Measurements from ENCODE around the gene EXOC3.
"Not testable (repeated sequence)": the region's sequence is repeated elsewhere in the genome, so short reads cannot be mapped to it uniquely, and the experiment has no call there.

EXOC3 gene

DNA sequence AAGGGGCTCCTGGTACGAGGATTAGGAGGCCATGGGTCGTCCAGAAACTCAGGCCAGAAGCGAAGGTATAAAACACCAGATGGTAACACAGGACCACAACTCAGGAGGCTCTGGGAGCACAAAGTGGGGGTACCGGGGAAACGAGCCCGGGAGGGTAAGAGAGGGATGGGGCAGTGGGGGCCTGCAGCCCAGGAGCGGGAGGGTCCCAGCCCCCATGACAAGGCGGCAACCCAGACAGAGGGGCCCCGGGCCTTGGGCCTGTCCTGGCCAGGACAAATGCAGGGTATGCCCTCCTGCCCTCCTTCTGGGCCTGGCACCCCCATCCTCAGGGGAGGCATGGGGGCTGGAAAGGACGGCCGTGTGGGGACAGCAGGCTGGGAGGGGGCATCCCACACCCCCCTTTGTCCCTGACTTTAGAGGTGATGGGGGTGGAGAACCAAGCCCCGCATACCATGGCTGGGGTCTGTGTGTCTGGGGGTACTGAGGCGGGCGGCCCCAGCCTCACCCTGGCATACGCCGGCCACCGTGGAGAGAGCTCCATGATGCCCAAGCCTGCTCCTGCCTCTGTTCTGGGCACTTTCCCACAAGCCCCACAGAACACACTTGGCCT is 47.0 kb upstream of the EXOC3 start:
- Histone ChIP-seq H3K4me1 (ENCODE audit: insufficient read depth, poor library complexity, severe bottlenecking) (peaks cover 5% of the 10 kb centered on the region), H3K9me3 (ENCODE audit: severe bottlenecking) (no peaks in the 10 kb centered on the region), H3K36me3 (ENCODE audit: low read depth) (no peaks in the 10 kb centered on the region), H3K27ac (ENCODE audit: poor library complexity, severe bottlenecking) (no peak overlapping the region), H3K4me3 (ENCODE audit: severe bottlenecking) (no peak overlapping the region), H3K27me3 (ENCODE audit: insufficient read depth, poor library complexity, severe bottlenecking) (peaks cover 5% of the 10 kb centered on the region)
- TF ChIP-seq, protein P1, sequence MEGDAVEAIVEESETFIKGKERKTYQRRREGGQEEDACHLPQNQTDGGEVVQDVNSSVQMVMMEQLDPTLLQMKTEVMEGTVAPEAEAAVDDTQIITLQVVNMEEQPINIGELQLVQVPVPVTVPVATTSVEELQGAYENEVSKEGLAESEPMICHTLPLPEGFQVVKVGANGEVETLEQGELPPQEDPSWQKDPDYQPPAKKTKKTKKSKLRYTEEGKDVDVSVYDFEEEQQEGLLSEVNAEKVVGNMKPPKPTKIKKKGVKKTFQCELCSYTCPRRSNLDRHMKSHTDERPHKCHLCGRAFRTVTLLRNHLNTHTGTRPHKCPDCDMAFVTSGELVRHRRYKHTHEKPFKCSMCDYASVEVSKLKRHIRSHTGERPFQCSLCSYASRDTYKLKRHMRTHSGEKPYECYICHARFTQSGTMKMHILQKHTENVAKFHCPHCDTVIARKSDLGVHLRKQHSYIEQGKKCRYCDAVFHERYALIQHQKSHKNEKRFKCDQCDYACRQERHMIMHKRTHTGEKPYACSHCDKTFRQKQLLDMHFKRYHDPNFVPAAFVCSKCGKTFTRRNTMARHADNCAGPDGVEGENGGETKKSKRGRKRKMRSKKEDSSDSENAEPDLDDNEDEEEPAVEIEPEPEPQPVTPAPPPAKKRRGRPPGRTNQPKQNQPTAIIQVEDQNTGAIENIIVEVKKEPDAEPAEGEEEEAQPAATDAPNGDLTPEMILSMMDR (IDR thresholded peaks at IDR 0.05; ENCODE audit: poor library complexity, severe bottlenecking), result no peak
- no peak for ATAC-seq (ENCODE audit: low read depth)
- peak; percentile 54 for DNase-seq (ENCODE audit: low spot score)

DNA sequence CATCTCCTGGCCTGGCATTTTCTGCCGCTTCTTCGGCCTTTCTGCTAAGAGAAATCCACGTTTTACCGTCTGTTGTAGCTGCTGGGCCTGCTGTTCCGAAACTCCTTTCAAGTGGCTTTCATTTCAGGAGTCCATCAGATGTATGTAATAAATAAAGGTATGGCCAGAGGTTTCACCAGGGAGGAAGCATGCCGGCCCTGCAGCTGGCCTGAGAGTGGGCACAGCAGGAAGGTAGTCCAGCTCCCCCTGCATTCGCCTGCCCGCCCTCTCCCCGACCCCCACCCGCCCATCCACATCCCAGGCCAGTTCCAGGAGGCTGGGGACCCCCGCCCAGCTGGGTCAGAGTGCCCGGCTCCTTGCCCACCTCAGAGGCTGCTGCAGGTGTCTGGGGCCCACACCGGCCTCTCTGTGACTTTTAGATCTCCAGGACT is 46.4 kb upstream of the EXOC3 start:
- peak; percentile 49 for DNase-seq (ENCODE audit: low spot score)
- Histone ChIP-seq H3K4me3 (ENCODE audit: severe bottlenecking) (no peak overlapping the region), H3K27ac (ENCODE audit: poor library complexity, severe bottlenecking) (no peak overlapping the region), H3K27me3 (ENCODE audit: insufficient read depth, poor library complexity, severe bottlenecking) (peaks cover 5% of the 10 kb centered on the region), H3K36me3 (ENCODE audit: low read depth) (no peaks in the 10 kb centered on the region), H3K9me3 (ENCODE audit: severe bottlenecking) (no peaks in the 10 kb centered on the region), H3K4me1 (ENCODE audit: insufficient read depth, poor library complexity, severe bottlenecking) (peaks cover 5% of the 10 kb centered on the region)
- no peak for ATAC-seq (ENCODE audit: low read depth)
- TF ChIP-seq, protein P1 (IDR thresholded peaks at IDR 0.05; ENCODE audit: poor library complexity, severe bottlenecking), result no peak

DNA sequence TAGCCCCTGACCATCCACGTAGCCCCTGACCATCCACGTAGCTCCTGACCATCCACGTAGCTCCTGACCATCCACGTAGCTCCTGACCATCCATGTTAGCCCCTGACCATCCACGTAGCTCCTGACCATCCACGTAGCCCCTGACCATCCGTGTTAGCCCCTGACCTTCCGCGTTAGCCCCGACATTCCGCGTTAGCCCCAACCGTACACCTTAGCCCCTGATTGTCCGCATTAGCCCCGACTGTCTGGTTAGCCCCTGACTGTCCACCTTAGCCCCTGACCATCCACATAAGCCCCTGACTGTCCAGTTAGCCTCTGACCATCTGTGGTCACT is 44.9 kb upstream of the EXOC3 start:
- not testable (repeated sequence) for H3K27me3 ChIP-seq (ENCODE audit: insufficient read depth, poor library complexity, severe bottlenecking); H3K4me3 ChIP-seq (ENCODE audit: severe bottlenecking); H3K27ac ChIP-seq (ENCODE audit: poor library complexity, severe bottlenecking); H3K36me3 ChIP-seq (ENCODE audit: low read depth); H3K9me3 ChIP-seq (ENCODE audit: severe bottlenecking); DNase-seq (ENCODE audit: low spot score); H3K4me1 ChIP-seq (ENCODE audit: insufficient read depth, poor library complexity, severe bottlenecking); ATAC-seq (ENCODE audit: low read depth)

DNA sequence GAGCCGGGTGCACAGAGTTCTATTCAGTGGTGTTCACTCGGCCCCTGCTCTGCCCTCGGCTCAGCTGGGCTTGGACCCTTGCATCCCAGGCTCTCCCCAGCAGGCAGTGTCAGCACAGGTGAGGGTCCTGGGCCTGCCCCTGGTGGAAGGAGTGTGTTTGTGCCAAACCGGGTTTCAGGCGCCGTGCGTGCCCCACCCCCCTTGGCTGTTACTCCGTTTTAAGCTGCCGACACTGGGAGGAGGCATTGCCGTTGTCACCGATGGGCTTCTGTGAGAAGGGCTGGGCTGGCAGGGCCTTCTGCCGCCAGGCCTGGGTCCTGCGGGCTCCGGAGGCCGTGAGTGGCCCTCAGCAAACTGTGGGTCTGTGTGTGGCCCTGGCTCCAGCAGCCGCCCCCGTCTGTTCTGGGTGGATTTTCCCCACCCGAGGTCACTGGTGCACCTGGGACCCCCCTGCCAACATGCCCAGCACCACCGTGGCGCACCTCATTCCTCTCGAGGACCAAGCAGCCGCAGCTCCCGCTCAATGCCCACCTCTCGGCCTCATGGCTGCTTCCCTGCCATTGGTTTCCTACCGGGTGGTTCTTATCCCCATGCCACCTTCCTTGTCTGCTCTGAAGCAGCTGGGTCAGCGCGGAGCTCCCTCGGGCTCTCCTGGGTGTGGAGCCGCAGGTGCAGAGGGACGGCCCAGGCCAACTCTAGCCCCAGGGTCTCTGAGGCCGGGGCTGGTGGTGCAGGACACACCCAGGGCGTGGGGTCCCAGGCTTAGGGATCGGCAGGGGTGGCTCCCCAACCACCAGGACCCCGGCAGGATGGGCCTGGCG is 44.3 kb upstream of the EXOC3 start:
- TF ChIP-seq, protein P1 (IDR thresholded peaks at IDR 0.05; ENCODE audit: poor library complexity, severe bottlenecking), result no peak
- ATAC-seq (ENCODE audit: low read depth) (no peak), DNase-seq (ENCODE audit: low spot score) (peak; percentile 72)
- Histone ChIP-seq H3K4me1 (ENCODE audit: insufficient read depth, poor library complexity, severe bottlenecking) (peaks cover 5% of the 10 kb centered on the region), H3K36me3 (ENCODE audit: low read depth) (no peaks in the 10 kb centered on the region), H3K27ac (ENCODE audit: poor library complexity, severe bottlenecking) (no peak overlapping the region), H3K9me3 (ENCODE audit: severe bottlenecking) (no peaks in the 10 kb centered on the region), H3K27me3 (ENCODE audit: insufficient read depth, poor library complexity, severe bottlenecking) (peaks cover 5% of the 10 kb centered on the region), H3K4me3 (ENCODE audit: severe bottlenecking) (no peak overlapping the region)

DNA sequence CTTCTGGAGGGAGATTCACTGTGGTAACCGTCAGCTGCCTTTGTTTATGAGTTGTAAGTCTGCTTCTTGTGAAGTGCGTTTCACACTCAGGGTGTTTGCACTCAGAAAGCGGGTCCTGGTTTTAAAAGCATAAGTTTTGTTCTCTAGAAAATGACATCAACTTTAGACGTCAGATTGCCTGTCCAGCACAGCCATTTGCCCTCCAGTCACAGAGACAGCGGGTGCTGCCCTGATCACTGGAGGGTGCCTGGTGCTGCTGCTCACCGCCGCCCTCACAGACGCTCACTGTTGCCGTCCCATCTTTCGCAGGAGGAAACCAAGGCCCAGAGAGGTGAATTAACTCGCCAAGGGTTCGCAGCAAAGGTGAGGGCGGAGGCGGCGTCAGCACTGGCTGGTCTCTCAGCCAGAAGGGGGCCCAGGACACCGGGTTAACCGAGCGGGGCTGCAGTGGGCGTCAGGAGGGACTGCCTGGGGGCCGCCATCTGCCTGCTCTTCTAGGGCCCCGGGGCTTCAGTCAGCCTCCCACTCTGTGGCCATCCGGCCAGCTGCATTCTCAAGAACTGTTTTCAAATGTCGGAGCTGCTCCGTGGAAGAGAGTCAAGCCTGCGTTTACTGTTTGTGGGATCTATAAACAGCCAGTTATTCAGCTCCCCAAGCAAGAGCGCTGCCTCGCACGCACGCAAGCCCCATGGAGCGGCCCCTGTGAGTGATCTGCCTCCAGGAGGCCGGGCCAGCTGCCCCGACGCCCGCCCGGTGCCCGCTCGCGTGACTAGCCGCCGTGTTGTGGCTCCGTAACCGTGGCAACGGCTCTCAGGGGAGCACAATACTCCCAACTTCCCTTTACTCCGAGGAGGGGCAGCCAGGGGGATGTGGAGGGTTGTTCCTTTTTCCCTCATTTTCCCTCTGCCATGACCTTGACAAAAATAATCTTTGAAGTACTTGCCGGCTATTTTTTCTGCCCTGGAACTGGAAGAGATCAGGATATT is 43.4 kb upstream of the EXOC3 start:
- peak; percentile 72 for DNase-seq (ENCODE audit: low spot score)
- H3K36me3 ChIP-seq (ENCODE audit: low read depth), result no peaks in the 10 kb centered on the region
- peaks cover 5% of the 10 kb centered on the region for H3K4me1 ChIP-seq (ENCODE audit: insufficient read depth, poor library complexity, severe bottlenecking)
- ATAC-seq (ENCODE audit: low read depth), result peak; percentile 71
- TF ChIP-seq, protein P1 (IDR thresholded peaks at IDR 0.05; ENCODE audit: poor library complexity, severe bottlenecking), result no peak
- no peaks in the 10 kb centered on the region for H3K9me3 ChIP-seq (ENCODE audit: severe bottlenecking)
- H3K27ac ChIP-seq (ENCODE audit: poor library complexity, severe bottlenecking), result no peak overlapping the region
- H3K4me3 ChIP-seq (ENCODE audit: severe bottlenecking), result no peak overlapping the region
- H3K27me3 ChIP-seq (ENCODE audit: insufficient read depth, poor library complexity, severe bottlenecking), result peaks cover 5% of the 10 kb centered on the region
